ENCODE results near the gene HENMT1.
"Not testable (repeated sequence)": the region's sequence is repeated elsewhere in the genome, so short reads cannot be mapped to it uniquely, and the experiment has no call there.

The HENMT1 gene

DNA sequence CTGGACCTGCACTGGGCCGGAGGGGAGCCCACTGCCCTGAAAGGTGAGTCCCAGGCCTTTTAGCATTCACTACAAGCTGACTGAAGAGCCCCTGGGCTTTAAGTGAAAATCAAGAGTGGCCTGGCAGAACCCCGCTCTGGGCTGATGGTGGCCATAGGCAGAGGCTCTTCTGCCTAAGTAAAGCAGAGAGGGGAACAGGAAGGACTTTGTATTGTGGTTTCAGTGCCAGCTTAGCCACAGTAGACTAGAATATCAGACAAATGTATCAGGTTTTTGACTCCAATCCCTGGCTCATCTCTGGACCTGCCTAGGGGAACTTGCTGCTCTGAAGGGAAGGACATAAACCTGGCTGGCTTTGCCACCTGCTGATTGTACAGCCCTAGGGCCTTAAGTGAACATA lies 10.2 kb upstream of the HENMT1 start:
- no peak for DNase-seq (ENCODE audit: low read depth, low spot score)

DNA sequence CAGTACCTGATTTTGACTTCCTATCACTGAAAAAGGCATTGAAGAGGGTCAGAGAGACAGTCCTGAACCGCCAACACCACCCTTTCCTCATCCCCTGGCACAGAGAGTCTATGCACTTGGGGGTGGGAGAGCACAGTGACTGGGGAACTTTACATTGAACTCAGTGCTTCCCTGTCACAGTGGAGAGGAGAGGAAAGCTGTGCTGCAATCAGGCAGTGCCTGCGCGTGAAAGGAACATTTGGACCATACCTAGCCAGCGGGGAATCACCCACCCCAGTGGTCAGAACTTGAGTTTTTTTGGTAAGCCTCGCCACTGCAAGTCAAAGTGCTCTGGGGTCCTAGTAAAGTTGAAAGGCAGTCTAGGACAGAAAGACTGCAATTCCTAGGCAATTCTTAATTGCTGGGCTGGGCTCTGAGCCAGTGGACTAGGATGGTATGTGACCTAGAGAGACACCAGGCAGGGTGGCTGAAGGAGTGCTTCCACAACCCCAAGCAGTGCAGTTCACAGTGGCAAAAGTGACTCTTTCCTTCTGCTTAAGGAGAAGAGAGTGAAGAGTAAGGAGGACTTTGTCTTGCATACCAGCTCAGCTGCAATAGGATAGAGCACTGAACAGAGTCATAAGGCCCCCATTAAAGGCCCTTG lies 9.4 kb upstream of the HENMT1 start:
- DNase-seq (ENCODE audit: low read depth, low spot score): no peak

- DNase-seq (ENCODE audit: low read depth, low spot score): no peak
Observed at GRCh38 chr1:108669679-108670078, 8.8 kb upstream of the HENMT1 start.

GRCh38 chr1:108668777-108669176 lies 7.9 kb upstream of the HENMT1 start:
- DNase-seq (ENCODE audit: low read depth, low spot score): no peak

- not testable (repeated sequence) for DNase-seq (ENCODE audit: low read depth, low spot score)
Observed at GRCh38 chr1:108667422-108667821, 6.5 kb upstream of the HENMT1 start.

- no peak for DNase-seq (ENCODE audit: low read depth, low spot score)
Observed at GRCh38 chr1:108665771-108666170, 4.9 kb upstream of the HENMT1 start.

- DNase-seq (ENCODE audit: low read depth, low spot score): no peak
Observed at GRCh38 chr1:108665067-108665466, 4.2 kb upstream of the HENMT1 start.

DNA sequence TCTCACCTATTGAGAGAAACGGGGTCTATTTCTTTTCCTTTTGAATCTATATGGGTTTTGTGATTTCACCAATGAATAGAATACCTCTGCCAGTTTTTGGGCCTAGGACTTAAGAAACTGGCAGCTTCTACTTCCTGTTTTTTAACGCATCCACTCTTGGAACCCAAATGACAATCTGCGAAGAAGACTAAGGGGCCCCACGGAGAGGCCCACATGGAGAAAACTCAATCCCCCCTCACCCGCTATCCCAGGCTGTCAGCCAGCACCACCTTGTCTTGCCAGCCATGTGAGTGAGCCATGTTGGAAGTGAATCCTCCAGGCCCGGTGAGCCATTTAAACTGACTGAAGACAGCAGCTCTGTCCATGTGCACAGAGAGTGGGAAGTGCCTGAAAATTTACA lies 3.6 kb upstream of the HENMT1 start:
- no peak for DNase-seq (ENCODE audit: low read depth, low spot score)

DNA sequence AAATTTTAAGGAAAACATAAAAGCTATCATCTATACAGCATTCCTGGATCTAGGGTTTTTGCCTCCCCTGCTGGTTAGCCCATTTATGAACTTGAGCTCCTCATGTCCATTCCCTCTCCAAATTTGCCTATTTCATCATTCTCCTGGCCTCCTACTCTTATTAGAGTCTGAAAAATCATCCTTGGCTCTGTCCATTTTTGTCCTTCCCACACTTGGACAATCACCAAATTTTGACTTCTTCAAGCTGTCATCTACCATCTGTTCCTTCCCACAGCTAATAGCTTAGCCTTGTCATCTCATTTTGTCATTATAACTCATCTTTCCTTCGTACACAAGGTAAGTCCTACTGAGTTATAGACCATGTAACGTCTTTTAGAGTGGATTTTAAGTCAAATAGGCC lies 2.2 kb upstream of the HENMT1 start:
- no peak for DNase-seq (ENCODE audit: low read depth, low spot score)

GRCh38 chr1:108657356-108658080 lies 3.4 kb downstream of the HENMT1 start:
- no peak for DNase-seq (ENCODE audit: low read depth, low spot score)

GRCh38 chr1:108653431-108654105 lies 7.3 kb downstream of the HENMT1 start:
- no peak for DNase-seq (ENCODE audit: low read depth, low spot score)

DNA sequence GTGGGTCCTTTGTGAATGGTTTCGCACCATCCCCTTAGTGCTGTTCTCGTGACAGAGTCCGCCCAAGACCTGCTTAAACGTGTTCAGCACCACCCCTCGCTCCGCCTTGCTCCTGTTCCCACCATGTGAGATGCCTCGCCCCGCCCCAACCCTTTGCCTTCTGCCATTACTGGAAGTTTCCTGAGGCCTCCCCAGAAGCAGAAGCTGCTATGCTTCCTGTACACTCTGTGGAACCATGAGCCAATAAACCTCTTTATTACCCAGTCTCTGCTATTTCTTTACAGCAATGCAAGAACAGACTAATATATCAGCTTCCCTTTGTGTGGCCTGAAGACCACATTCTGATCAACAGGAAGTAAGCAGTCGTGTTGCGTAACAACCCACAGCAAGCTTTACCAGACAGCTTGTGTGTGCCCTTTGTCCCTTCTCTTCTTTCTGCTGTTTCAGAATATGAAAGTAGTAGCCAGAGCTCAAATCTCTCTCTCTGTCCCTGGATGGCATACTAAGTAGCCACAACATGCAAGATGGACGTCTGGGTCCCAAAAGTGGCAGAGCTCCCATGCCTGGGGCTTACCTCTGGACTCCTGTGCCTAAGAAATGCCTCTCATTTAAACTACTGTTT lies 14.1 kb downstream of the HENMT1 start:
- peak; percentile 21 for DNase-seq (ENCODE audit: low read depth, low spot score)

DNA sequence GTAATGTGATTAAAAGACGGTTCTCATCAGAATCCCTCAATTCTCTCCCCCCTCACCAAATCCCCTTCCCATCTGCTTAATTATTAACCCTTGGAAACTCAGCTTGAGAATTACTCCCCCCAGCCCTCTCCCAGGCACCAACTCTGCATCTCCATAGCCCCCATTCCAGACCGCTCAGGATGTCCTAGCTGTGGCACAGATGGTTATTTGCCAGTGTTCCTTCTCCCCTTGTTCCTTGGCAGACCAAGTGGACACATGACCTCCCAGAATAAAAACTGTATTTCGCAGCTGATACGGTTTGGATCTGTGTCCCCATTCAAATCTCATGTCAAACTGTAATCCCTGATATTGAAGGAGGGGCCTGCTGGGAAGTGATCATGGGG lies 14.6 kb downstream of the HENMT1 start:
- no peak for DNase-seq (ENCODE audit: low read depth, low spot score)

DNA sequence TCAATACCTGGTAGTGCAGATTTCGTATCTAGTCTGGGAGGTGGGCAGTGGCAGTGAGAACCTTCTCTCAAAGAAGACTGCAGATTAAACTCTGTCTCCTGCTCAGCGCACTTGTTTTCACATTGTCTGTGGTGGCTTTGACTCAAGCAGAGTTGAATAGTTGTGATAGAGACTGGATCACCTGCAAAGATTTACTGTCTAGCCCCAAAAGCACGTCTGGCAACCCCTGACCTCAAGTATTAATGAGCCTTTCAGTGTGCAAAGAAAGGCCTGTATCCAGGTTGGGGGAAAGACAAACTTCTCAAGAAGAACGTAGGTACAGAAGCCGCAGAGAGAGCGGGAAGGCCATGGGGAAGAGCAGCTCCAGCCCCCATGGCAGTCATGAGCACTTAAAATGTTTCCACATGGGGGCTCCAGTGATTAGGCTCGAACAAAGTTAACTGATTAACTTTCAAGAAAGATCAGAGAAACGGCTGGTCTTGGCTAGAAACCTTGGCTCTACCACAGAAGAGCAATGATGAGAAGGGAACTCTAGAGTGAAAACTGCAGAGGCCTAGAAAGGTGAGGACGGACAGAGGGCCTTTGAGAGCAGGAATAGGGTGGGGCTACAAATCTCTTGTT lies 15.2 kb downstream of the HENMT1 start:
- DNase-seq (ENCODE audit: low read depth, low spot score): no peak

DNA sequence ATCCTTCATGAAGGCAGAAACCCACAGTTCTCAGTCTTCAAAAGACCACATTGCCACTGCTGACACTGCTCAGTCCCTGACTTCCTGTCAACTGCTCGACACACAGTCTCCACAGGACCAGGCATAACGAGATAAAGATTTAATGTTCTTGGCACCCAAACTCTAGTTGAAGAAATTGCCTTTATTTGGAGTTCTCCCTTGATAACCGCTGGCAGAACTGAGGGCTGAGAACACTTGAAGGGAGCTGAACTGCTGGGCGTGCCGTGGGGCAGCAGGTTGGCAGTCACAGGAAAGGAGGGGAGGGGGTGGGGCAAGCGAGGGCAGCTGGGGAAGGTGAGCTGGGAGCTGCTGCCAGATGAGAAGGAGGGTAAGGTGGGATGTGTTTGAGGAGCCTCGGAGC lies 15.9 kb downstream of the HENMT1 start:
- DNase-seq (ENCODE audit: low read depth, low spot score): no peak

GRCh38 chr1:108643492-108644335 lies 17.2 kb downstream of the HENMT1 start:
- DNase-seq (ENCODE audit: low read depth, low spot score): peak; percentile 45

DNA sequence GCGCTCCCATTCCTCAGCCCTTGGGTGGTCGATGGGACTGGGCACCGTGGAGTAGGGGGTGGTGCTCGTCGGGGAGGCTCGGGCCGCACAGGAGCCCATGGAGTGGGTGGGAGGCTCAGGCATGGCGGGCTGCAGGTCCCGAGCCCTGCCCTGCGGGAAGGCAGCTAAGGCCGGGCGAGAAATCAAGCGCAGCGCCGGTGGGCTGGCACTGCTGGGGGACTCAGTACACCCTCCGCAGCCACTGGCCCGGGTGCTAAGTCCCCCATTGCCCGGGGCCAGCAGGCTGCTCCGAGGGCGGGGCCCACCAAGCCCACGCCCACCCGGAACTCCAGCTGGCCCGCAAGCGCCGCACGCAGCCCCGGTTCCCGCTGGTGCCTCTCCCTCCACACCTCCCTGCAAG lies 20.0 kb downstream of the HENMT1 start:
- DNase-seq (ENCODE audit: low read depth, low spot score): not testable (repeated sequence)

DNA sequence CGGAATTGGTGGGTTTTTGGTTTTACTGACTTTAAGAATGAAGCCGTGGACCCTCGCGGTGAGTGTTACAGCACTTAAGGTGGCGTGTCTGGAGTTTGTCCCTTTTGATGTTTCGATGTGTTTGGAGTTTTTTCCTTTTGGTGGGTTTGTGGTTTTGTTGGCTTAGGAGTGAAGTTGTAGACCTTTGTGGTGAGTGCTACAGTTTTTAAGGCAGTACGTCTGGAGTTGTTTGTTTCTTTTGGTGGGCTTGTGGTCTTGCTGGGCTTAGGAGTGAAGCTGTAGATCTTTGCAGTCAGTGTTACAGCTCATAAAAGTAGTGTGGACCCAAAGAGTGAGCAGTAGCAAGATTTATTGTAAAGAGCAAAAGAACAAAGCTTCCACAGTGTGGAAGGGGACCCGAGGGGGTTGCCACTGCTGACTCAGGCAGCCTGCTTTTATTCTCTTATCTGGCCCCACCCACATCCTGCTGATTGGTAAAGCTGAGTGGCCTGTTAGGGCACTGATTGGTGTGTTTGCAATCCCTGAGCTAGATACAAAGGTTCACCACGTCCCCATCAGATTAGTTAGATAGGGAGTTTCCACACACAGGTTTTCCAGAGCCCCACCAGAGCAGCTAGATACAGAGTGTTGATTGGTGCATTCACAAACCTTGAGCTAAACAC lies 20.9 kb downstream of the HENMT1 start:
- DNase-seq (ENCODE audit: low read depth, low spot score): no peak

- DNase-seq (ENCODE audit: low read depth, low spot score): no peak
Observed at GRCh38 chr1:108636876-108637275, 24.0 kb downstream of the HENMT1 start.

DNA sequence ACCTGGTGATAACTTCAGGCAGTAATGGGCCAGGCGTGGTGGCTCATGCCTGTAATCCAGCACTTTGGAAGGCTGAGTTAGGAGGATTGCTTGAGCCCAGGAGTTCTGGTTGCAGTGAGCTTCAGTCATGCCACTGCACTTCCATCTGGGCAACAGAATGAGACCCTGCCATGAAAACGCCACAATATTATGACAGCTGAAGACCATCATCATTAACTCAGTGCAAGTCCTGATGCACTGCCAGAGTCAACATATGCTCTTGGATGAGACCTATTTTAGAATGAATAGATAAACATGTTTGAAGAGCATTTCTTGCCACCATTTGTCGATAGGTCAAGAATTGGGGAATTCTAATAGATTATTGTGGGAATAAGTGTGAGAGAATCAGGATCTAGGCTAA lies 26.4 kb downstream of the HENMT1 start:
- DNase-seq (ENCODE audit: low read depth, low spot score): peak; percentile 23

- no peak for DNase-seq (ENCODE audit: low read depth, low spot score)
Observed at GRCh38 chr1:108628665-108629064, 32.2 kb downstream of the HENMT1 start.
